Measurements from ENCODE around the gene LGALS13.

Gene LGALS13

DNA sequence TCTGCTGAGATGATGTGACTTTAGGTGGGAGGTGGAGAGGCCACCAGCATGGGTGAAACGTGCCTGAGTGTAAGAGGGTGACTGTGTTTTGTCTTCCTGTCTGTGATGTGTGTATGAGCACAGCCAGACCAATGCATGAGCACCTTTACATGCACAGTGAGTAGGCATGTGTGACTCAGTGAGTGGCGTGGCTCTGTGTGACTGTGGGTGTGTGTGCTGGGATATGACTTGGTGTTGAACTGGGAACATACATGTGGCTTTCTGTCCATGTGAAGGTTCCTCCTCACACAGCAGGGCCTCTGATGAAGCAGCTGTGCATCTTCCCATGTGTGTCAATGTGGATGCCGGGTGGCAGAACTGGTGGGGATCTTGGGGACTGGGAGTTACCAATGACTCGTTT is 19.9 kb upstream of the LGALS13 start:
- H3K4me3 ChIP-seq (ENCODE audit: low read depth in 1 of 5, low read length in 5 of 5), result no peak overlapping the region
- H3K4me1 ChIP-seq (ENCODE audit: control insufficient read depth in 5 of 5, insufficient read depth in 5 of 5, low read length in 5 of 5), result no peaks in the 10 kb centered on the region
- H3K9me3 ChIP-seq (ENCODE audit: control insufficient read depth in 5 of 5, low read length in 5 of 5), result peaks cover 0 to 6% (median 4%) of the 10 kb centered on the region in 5 donors
- no peaks in the 10 kb centered on the region for H3K36me3 ChIP-seq (ENCODE audit: control insufficient read depth in 5 of 5, insufficient read depth in 5 of 5, low read length in 5 of 5)
- H3K9ac ChIP-seq (ENCODE audit: low read length in 5 of 5), result no peak overlapping the region
- peaks cover 0 to 28% (median 7%) of the 10 kb centered on the region in 5 donors for H3K27me3 ChIP-seq (ENCODE audit: control insufficient read depth in 5 of 5, insufficient read depth in 4 of 5, low read length in 5 of 5)
- H3K27ac ChIP-seq (ENCODE audit: low read depth, low read length), result no peak overlapping the region

DNA sequence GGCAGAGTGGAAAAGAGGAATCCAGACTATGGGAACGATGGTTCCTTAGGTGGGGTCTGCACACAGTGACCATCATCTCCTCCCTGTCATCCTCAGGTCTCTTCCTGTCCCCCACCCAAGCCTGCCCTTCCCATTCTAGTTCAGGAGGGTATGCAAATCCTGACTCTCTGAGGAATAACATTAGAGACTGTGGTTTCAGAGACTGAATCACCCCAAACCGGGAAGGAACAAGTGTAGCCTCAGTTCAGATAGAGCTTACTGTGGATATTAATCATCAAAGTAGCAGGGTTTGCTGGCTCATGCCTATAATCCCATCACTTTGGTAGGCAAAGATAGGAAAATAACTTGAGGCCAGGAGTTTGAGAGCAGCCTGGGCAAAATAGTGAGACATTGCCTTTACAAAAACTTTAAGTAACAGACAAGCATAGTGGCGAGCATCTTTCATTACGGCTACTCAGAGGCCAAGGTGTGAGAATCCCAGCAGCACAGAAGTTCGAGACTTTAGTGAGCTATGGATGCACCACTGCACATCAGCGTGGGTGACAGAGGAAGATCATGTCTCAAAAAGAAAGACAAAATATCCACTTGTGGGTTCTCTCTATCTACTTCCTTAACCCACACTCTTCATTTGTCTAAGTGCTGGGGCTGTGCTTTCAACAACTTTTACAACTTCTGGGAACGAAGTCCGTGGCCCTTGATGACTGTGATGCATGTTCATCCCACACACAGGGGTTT is 19.3 kb upstream of the LGALS13 start:
- Histone ChIP-seq H3K27ac (ENCODE audit: low read depth, low read length) (no peak overlapping the region), H3K4me1 (ENCODE audit: control insufficient read depth in 5 of 5, insufficient read depth in 5 of 5, low read length in 5 of 5) (no peaks in the 10 kb centered on the region), H3K4me3 (ENCODE audit: low read depth in 1 of 5, low read length in 5 of 5) (no peak overlapping the region), H3K9ac (ENCODE audit: low read length in 5 of 5) (no peak overlapping the region), H3K9me3 (ENCODE audit: control insufficient read depth in 5 of 5, low read length in 5 of 5) (peaks cover 0 to 6% (median 4%) of the 10 kb centered on the region in 5 donors), H3K36me3 (ENCODE audit: control insufficient read depth in 5 of 5, insufficient read depth in 5 of 5, low read length in 5 of 5) (no peaks in the 10 kb centered on the region), H3K27me3 (ENCODE audit: control insufficient read depth in 5 of 5, insufficient read depth in 4 of 5, low read length in 5 of 5) (peaks cover 0 to 28% (median 7%) of the 10 kb centered on the region in 5 donors)

DNA sequence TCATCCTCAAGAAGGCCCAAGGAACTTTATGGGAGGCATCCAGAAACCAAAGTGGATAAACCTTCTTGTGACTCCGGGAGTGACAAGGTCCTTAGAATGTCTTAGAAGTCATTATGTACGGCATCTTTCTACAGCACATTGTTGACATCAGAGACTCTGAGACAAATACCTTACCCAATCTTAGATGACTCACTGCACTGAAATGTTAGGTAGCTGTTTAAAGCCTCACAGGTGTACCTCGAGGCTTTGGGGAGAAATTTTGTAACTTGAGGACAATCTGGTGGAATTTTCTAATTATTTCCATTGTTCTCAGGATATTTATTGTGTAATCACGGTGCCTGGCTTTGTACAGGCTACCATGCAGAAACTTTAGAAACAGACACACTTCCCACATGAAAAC is 14.8 kb upstream of the LGALS13 start:
- Histone ChIP-seq H3K27me3 (ENCODE audit: control insufficient read depth in 5 of 5, insufficient read depth in 4 of 5, low read length in 5 of 5) (peaks cover 0 to 16% (median under 1%) of the 10 kb centered on the region in 5 donors), H3K27ac (ENCODE audit: low read depth, low read length) (no peak overlapping the region), H3K9ac (ENCODE audit: low read length in 5 of 5) (no peak overlapping the region), H3K9me3 (ENCODE audit: control insufficient read depth in 5 of 5, low read length in 5 of 5) (no peaks in the 10 kb centered on the region), H3K36me3 (ENCODE audit: control insufficient read depth in 5 of 5, insufficient read depth in 5 of 5, low read length in 5 of 5) (no peaks in the 10 kb centered on the region), H3K4me1 (ENCODE audit: control insufficient read depth in 5 of 5, insufficient read depth in 5 of 5, low read length in 5 of 5) (no peaks in the 10 kb centered on the region), H3K4me3 (ENCODE audit: low read depth in 1 of 5, low read length in 5 of 5) (no peak overlapping the region)

DNA sequence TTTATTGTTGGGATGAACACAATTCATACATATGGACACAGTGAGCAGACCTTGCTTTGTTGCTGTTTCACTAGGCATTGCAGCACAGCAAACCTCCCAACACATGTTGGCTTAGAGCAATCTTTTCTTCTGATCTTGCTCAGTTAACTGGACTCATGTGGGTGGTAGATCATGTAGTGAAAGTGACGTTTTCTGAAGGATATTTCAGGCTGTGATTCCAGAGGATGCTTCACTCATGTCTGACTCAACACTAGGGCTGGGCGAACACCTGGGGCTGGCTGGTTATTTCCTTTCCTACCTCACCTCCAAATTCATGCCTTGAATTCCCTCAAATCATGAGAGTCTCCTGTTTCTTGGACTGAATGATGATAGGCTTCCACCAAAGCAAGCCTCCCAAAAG is 14.3 kb upstream of the LGALS13 start:
- Histone ChIP-seq H3K9ac (ENCODE audit: low read length in 5 of 5) (no peak overlapping the region), H3K4me3 (ENCODE audit: low read depth in 1 of 5, low read length in 5 of 5) (no peak overlapping the region), H3K27me3 (ENCODE audit: control insufficient read depth in 5 of 5, insufficient read depth in 4 of 5, low read length in 5 of 5) (peaks cover 0 to 10% (median 0%) of the 10 kb centered on the region in 5 donors), H3K4me1 (ENCODE audit: control insufficient read depth in 5 of 5, insufficient read depth in 5 of 5, low read length in 5 of 5) (no peaks in the 10 kb centered on the region), H3K36me3 (ENCODE audit: control insufficient read depth in 5 of 5, insufficient read depth in 5 of 5, low read length in 5 of 5) (no peaks in the 10 kb centered on the region), H3K9me3 (ENCODE audit: control insufficient read depth in 5 of 5, low read length in 5 of 5) (no peaks in the 10 kb centered on the region), H3K27ac (ENCODE audit: low read depth, low read length) (no peak overlapping the region)

DNA sequence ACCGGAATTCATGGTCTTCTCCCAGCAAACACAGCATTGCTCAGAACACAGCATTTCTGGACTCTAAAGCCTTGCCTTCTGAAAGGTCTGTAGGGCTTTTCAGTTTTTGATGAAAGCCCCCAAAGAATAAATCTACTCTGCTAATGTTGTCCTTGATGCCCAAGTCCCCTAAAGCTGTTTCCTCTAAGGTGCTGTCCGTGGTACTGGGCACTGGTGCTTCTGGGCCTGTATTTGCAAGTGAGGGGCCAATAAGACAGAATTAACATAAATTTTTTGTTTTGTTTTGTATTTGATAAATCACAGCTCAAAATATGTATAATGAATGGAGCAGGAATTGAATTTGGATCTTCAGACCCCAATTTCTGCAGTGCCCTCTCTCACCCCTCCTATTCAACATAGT is 12.1 kb upstream of the LGALS13 start:
- Histone ChIP-seq H3K9me3 (ENCODE audit: control insufficient read depth in 5 of 5, low read length in 5 of 5) (no peaks in the 10 kb centered on the region), H3K9ac (ENCODE audit: low read length in 5 of 5) (no peak overlapping the region), H3K27ac (ENCODE audit: low read depth, low read length) (no peak overlapping the region), H3K4me1 (ENCODE audit: control insufficient read depth in 5 of 5, insufficient read depth in 5 of 5, low read length in 5 of 5) (no peaks in the 10 kb centered on the region), H3K36me3 (ENCODE audit: control insufficient read depth in 5 of 5, insufficient read depth in 5 of 5, low read length in 5 of 5) (no peaks in the 10 kb centered on the region), H3K27me3 (ENCODE audit: control insufficient read depth in 5 of 5, insufficient read depth in 4 of 5, low read length in 5 of 5) (peaks cover 0 to 2% (median under 1%) of the 10 kb centered on the region in 5 donors), H3K4me3 (ENCODE audit: low read depth in 1 of 5, low read length in 5 of 5) (no peak overlapping the region)

DNA sequence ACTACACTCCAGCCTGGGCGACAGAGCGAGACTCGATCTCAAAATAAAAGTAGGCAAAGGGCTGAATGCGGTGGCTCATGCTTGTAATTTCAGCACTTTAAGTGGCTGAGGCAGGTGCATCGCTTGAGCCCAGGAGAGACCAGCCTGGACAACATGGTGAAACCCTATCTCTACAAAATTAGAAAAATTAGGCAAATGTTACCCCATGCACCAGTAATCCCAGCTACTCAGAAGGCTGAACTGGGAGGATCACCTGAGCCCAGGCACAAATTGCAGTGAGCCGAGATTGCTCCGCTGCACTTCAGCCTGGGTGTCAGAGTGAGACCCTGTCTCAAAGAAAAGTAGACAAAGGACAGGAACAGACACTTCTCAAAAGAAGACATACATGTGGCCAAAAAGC is 9.9 kb upstream of the LGALS13 start:
- H3K4me3 ChIP-seq (ENCODE audit: low read depth in 1 of 5, low read length in 5 of 5), result no peak overlapping the region
- no peak overlapping the region for H3K27ac ChIP-seq (ENCODE audit: low read depth, low read length)
- peaks cover 0 to 14% (median 4%) of the 10 kb centered on the region in 5 donors for H3K27me3 ChIP-seq (ENCODE audit: control insufficient read depth in 5 of 5, insufficient read depth in 4 of 5, low read length in 5 of 5)

DNA sequence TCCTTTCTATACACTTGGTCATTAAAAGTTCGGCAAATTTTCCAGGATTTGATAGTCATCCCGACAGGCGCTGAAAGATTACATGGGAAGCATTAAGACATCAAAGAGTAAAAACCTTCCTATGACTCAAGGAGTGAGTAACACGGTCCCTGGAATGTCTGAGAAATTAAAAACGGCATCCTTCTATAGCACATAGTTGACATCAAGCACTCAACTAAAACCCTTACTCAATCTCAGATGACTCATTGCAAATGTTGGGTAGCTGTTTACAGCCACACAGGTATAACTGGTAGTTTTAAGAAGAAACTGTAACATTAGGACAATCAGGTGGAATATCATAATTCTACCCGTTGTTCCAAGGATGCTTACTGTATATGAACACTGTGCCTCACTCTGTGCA is 6.4 kb upstream of the LGALS13 start:
- Histone ChIP-seq H3K36me3 (ENCODE audit: control insufficient read depth in 5 of 5, insufficient read depth in 5 of 5, low read length in 5 of 5) (no peaks in the 10 kb centered on the region), H3K4me1 (ENCODE audit: control insufficient read depth in 5 of 5, insufficient read depth in 5 of 5, low read length in 5 of 5) (no peaks in the 10 kb centered on the region), H3K27ac (ENCODE audit: low read depth, low read length) (no peak overlapping the region), H3K9me3 (ENCODE audit: control insufficient read depth in 5 of 5, low read length in 5 of 5) (no peaks in the 10 kb centered on the region), H3K4me3 (ENCODE audit: low read depth in 1 of 5, low read length in 5 of 5) (no peak overlapping the region), H3K27me3 (ENCODE audit: control insufficient read depth in 5 of 5, insufficient read depth in 4 of 5, low read length in 5 of 5) (peaks cover 0 to 17% (median 4%) of the 10 kb centered on the region in 5 donors), H3K9ac (ENCODE audit: low read length in 5 of 5) (no peak overlapping the region)

More for the DNA sequence above, 9.9 kb upstream of the LGALS13 start:
- H3K9me3 ChIP-seq (ENCODE audit: control insufficient read depth in 5 of 5, low read length in 5 of 5), result no peaks in the 10 kb centered on the region
- no peaks in the 10 kb centered on the region for H3K36me3 ChIP-seq (ENCODE audit: control insufficient read depth in 5 of 5, insufficient read depth in 5 of 5, low read length in 5 of 5)
- no peak overlapping the region for H3K9ac ChIP-seq (ENCODE audit: low read length in 5 of 5)
- no peaks in the 10 kb centered on the region for H3K4me1 ChIP-seq (ENCODE audit: control insufficient read depth in 5 of 5, insufficient read depth in 5 of 5, low read length in 5 of 5)

DNA sequence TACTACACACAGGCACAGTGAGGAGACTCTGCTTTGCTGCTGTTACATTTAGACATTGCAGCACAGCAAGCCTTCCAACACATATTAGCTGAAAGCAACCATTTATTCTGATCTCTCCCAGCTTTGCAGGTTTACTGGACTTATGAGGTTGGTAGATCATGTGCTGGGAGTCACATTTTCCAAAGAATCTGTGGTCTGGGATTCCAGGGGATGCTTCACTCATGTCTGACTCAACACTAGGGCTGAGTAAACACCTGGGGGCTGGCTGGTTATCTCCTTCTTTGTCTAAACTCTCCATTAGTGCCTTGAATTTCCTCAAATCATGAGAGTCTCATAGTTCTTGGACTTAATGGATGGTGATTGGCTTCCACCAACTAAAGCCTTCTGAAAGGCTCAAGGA is 5.4 kb upstream of the LGALS13 start:
- H3K27ac ChIP-seq (ENCODE audit: low read depth, low read length), result no peak overlapping the region
- H3K9ac ChIP-seq (ENCODE audit: low read length in 5 of 5), result no peak overlapping the region
- peaks cover 0 to 17% (median 4%) of the 10 kb centered on the region in 5 donors for H3K27me3 ChIP-seq (ENCODE audit: control insufficient read depth in 5 of 5, insufficient read depth in 4 of 5, low read length in 5 of 5)
- no peak overlapping the region for H3K4me3 ChIP-seq (ENCODE audit: low read depth in 1 of 5, low read length in 5 of 5)
- no peaks in the 10 kb centered on the region for H3K9me3 ChIP-seq (ENCODE audit: control insufficient read depth in 5 of 5, low read length in 5 of 5)
- no peaks in the 10 kb centered on the region for H3K4me1 ChIP-seq (ENCODE audit: control insufficient read depth in 5 of 5, insufficient read depth in 5 of 5, low read length in 5 of 5)
- no peaks in the 10 kb centered on the region for H3K36me3 ChIP-seq (ENCODE audit: control insufficient read depth in 5 of 5, insufficient read depth in 5 of 5, low read length in 5 of 5)

DNA sequence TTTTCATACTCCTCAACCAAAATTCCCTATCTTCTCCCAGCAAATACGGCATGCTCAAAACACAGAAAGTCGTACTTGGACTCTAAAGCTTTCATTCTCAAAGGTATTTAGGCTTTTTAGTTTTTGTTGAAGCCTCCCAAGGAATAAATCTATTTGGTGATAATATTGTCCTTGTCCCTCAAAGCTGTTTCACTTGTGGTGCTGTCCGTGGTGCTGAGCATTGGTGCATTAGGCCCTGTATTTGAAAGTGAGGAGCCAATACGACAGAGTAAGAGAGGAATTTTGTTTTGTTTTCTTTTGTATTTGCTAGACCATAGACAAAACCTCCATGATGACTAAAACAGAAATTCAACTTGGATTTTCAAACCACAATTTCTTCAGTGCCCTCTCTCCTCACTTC is 3.2 kb upstream of the LGALS13 start:
- H3K4me3 ChIP-seq (ENCODE audit: low read depth in 1 of 5, low read length in 5 of 5), result no peak overlapping the region
- H3K9me3 ChIP-seq (ENCODE audit: control insufficient read depth in 5 of 5, low read length in 5 of 5), result no peaks in the 10 kb centered on the region
- H3K4me1 ChIP-seq (ENCODE audit: control insufficient read depth in 5 of 5, insufficient read depth in 5 of 5, low read length in 5 of 5), result no peaks in the 10 kb centered on the region
- peaks cover 0 to 18% (median 5%) of the 10 kb centered on the region in 5 donors for H3K27me3 ChIP-seq (ENCODE audit: control insufficient read depth in 5 of 5, insufficient read depth in 4 of 5, low read length in 5 of 5)
- no peak overlapping the region for H3K9ac ChIP-seq (ENCODE audit: low read length in 5 of 5)
- no peaks in the 10 kb centered on the region for H3K36me3 ChIP-seq (ENCODE audit: control insufficient read depth in 5 of 5, insufficient read depth in 5 of 5, low read length in 5 of 5)
- no peak overlapping the region for H3K27ac ChIP-seq (ENCODE audit: low read depth, low read length)

DNA sequence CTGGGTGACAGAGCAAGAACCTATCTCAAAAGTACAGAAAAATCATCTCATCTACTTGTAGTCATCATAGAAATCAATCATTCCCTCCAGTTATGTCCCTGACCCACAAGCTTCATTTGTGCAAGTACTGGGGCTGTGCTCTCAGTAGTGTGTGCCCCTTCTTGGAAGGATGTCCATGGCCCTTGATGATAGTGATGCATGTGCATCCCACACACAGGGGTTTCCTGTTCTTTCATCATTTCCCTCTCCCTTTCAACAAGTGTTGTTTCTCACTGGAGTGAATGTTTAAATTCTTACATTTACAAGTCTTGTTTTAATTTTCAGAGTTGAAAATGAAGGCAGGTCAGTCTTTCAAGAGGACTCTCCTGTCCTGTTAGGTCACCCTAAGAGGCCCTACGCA is 1.5 kb downstream of the LGALS13 start:
- Histone ChIP-seq H3K9ac (ENCODE audit: low read length in 5 of 5) (no peak overlapping the region), H3K27me3 (ENCODE audit: control insufficient read depth in 5 of 5, insufficient read depth in 4 of 5, low read length in 5 of 5) (peaks cover 0 to 10% (median 3%) of the 10 kb centered on the region in 5 donors), H3K4me1 (ENCODE audit: control insufficient read depth in 5 of 5, insufficient read depth in 5 of 5, low read length in 5 of 5) (no peaks in the 10 kb centered on the region), H3K4me3 (ENCODE audit: low read depth in 1 of 5, low read length in 5 of 5) (no peak overlapping the region), H3K36me3 (ENCODE audit: control insufficient read depth in 5 of 5, insufficient read depth in 5 of 5, low read length in 5 of 5) (no peaks in the 10 kb centered on the region), H3K27ac (ENCODE audit: low read depth, low read length) (no peak overlapping the region), H3K9me3 (ENCODE audit: control insufficient read depth in 5 of 5, low read length in 5 of 5) (no peaks in the 10 kb centered on the region)
